K562 (cell line): Measurements from ENCODE around the gene HCN1.

Source experiments
- CTCF ChIP-seq, 3 experiments: IDR thresholded peaks in 2 of 3; conservative IDR thresholded peaks in 1 of 3; 2 replicates each; pipeline ENCODE4 v1.5.1; 2011 to 2012; ENCODE audit warnings: low read length in 3 of 3, mild to moderate bottlenecking in 3 of 3, control low read depth in 2 of 3, improper control_type of control experiment in 1 of 3, inconsistent platforms in 1 of 3, low read depth in 1 of 3, mixed read lengths in 1 of 3, moderate library complexity in 1 of 3; ENCODE audit not compliant: insufficient read depth in 2 of 3
- EP300 ChIP-seq: IDR thresholded peaks from 2 replicates; pipeline ENCODE4 v1.6.1; 2012; ENCODE audit warnings: low read length, improper control_type of control experiment
- GTF3C2 ChIP-seq: IDR thresholded peaks from 3 replicates; pipeline ENCODE4 v1.6.1; 2011; ENCODE audit warnings: borderline replicate concordance, mild to moderate bottlenecking, moderate library complexity; ENCODE audit not compliant: insufficient read length; ENCODE audit errors: extremely low read depth
- PHF20 ChIP-seq: fragments of 450-650 bp; IDR thresholded peaks from 2 replicates; pipeline ENCODE4 v1.6.1; 2018; ENCODE audit not compliant: partially characterized antibody
- PKNOX1 ChIP-seq: fragments of 450-650 bp; IDR thresholded peaks from 2 replicates; pipeline ENCODE4 v1.6.1; 2016
- RNF219 ChIP-seq: fragments of 250-450 bp; sonication (Bioruptor Pico); IDR thresholded peaks from 2 replicates; pipeline ENCODE4 v1.5.0; 2022; ENCODE audit warnings: mild to moderate bottlenecking
- SRSF9 ChIP-seq: fragments of 200-400 bp; formaldehyde crosslinking; IDR thresholded peaks from 2 replicates; pipeline ENCODE4 v1.6.1; 2017; ENCODE audit warnings: low read depth, low read length, borderline replicate concordance
- ZBTB43 ChIP-seq: sonication (generic); formaldehyde crosslinking; IDR thresholded peaks from 2 replicates; pipeline ENCODE4 v1.8.0; 2023; ENCODE audit warnings: mild to moderate bottlenecking, missing genetic modification reagents
- ZNF12 ChIP-seq: sonication (generic); formaldehyde crosslinking; IDR thresholded peaks from 2 replicates; pipeline ENCODE4 v1.4.0; 2020; ENCODE audit warnings: mild to moderate bottlenecking, missing genetic modification reagents
- ZNF212 ChIP-seq: fragments of 450-650 bp; formaldehyde crosslinking; IDR thresholded peaks from 2 replicates; pipeline ENCODE4 v1.4.0; 2020; ENCODE audit warnings: mild to moderate bottlenecking

- TF ChIP-seq ZNF12 (CRISPR knock-in tag) = no peak
- no peak for TF ChIP-seq CTCF (IDR thresholded peaks at IDR 0.05 in 2 of 3, conservative IDR thresholded peaks at IDR 0.05 in 1 of 3; ENCODE audit: insufficient read depth in 2 of 3, low read depth in 1 of 3, low read length in 3 of 3)
- no peak for TF ChIP-seq PKNOX1
- TF ChIP-seq ZNF212 (CRISPR knock-in tag) = no peak
- TF ChIP-seq SRSF9 = no peak
- TF ChIP-seq GTF3C2 = no peak
- no peak for TF ChIP-seq EP300
- no peak for TF ChIP-seq ZBTB43 (CRISPR knock-in tag)
- TF ChIP-seq RNF219 = no peak
- TF ChIP-seq PHF20 = no peak
Observed at GRCh38 chr5:45288746-45289145, 407.4 kb downstream of the HCN1 start.
